HG03175 (cell line): ENCODE data around the gene CACNG7.

ENCODE experiments used
- ATAC-seq: cut with Tn5 transposase; IDR thresholded peaks from one replicate; pipeline ENCODE4 v1.9.1; 2021; ENCODE audit warnings: mild to moderate bottlenecking, moderate library complexity; ENCODE audit not compliant: unreplicated experiment

The CACNG7 gene

DNA sequence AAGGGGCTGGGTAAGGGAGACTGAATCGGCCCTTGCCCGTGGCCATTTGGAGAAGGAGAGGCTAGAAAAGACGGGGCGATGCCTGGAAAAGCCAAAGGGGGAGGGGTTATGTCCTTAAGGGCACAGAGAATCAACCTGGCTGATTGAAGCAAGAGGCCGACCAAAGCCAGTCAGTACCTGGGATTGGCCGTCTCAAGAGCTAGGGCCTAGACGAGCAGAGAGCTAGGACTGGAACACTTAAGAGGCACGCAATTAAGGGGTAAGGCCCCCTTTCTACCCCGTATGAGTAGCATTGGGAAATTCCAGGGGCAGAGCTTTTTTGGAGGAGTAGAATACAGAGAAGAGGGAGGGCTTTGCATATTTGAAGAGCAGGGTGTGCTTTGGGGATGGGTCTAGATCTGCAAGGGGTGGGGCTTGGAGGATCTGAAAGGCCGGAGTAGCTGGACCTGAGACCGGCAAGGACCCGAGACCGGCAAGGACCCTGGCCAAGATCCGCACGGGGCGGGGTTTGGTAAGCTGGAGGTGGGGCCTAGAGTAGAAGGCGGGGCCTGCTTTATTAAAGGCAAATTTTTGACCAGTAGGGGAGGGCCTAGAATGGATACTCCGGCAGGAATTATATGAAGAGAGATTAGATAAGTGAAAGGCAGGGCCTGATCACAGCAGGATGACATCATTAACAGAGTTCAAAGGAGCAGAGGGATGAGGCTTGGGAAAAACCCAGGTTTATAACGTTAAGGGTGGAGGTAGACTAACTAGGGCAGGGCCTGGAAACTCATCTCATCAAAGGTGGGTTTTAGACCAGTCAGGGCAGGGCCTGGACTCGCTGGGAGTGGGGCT lies 71.7 kb downstream of the CACNG7 start:
- no peak for ATAC-seq

DNA sequence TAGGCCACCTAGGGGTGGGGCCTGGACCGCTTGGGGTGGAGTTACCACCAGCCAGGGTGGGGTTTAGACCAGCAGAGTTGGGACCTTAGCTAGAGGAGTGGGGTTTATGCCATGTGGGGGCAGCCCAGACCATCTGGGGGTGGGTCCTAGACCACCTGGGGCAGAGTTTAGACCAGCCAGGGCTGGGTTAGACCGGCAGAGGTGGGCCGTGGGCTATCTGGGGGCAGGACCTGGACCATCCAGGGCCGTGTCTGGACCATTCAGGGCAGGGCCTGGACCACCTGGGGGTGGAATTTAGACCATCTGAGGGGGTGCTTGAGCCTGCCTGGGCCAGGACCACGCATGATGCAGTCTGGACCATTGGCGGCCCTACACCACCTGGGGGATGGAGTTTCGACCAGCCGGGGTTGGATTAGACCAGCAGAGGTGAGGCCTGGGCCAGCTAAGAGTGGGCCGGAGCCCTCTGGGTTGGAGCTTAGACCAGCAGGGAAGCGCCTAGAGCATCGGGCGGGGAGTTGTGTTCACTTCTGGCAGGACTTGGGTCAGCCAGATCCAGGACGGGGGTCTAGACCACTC lies 72.4 kb downstream of the CACNG7 start:
- ATAC-seq, result no peak

DNA sequence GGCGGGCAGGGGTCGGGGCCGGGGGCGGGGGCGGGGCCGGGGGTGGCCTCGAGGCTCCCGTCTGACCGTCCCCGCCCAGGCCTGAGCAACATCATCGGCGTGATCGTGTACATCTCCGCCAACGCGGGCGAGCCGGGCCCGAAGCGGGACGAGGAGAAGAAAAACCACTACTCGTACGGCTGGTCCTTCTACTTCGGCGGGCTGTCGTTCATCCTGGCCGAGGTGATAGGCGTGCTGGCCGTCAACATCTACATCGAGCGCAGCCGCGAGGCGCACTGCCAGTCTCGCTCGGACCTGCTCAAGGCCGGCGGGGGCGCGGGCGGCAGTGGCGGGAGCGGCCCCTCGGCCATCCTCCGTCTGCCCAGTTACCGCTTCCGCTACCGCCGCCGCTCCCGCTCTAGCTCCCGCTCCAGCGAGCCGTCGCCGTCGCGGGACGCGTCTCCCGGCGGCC lies 72.9 kb downstream of the CACNG7 start:
- ATAC-seq, result no peak

DNA sequence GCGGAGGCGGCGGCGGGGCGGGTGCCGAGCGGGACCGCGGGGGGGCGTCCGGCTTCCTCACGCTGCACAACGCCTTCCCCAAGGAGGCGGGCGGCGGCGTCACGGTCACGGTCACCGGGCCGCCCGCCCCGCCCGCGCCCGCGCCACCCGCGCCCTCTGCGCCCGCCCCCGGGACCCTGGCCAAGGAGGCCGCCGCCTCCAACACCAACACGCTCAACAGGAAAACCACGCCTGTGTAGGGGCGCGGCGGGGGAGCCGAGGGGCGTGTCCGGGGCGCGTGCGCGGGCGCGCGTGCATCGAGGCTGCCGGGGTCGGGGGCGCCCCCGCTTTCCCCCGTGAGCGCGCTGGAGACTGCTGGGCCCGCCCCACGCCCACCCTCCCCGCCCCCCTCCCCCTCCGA lies 73.5 kb downstream of the CACNG7 start:
- no peak for ATAC-seq

DNA sequence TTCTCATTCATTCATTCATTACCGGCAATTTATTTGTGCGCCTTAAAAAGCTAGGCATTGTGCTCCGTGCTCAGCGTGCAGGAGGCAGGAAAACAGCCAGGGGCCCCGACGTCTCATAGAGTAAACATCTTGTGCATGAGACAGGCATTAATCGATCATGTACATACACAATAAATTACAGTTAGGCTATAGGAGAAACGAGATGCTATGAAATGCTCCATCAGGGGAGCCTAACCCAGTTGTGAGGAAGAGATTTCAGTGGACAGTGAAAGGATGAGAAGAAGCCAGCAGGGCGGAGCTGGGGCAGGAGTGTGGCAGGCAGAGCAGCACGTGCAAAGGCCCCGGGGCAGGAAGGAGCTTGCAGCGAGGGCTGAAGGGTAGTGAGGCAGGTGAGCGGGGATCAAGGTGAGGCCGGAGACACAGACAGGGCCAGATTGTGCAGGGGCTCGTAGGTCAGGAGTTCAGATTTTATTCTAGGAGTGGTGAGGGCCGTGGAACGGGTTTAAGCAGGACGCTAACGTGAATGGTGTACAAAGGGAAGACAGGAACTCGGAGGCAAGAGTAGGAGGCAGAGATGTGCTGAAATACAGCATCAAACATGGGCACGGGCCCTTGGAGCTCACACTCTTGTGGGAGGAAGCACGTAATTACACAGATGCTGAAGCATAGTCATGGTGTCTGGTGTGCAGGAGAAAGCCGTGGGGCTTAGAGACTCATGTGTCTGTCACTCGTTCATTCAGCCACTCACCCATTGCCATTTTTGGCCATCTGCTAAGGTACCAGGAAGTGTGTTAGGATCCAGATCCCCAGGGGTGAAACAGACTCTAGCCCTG lies 74.6 kb downstream of the CACNG7 start:
- ATAC-seq, result no peak

DNA sequence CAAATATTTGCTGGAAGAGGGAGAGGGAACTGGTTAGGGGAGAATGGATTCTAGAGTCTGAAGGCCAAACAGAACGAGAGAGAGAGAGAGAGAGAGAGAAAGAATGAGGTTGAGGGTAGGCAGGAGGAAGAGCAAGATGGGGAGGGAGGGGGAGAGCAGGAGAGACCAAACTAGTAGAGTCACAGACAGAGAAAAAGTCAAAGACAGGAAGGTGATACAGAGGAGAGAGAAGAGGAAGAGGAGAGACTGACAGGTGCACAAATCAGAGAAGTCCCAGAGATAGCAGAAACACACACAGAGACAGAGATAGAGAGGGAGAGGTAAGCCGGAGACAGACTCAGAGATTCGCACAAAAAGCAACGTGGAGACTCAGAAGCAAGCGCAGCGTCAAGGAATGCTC lies 76.8 kb downstream of the CACNG7 start:
- no peak for ATAC-seq

DNA sequence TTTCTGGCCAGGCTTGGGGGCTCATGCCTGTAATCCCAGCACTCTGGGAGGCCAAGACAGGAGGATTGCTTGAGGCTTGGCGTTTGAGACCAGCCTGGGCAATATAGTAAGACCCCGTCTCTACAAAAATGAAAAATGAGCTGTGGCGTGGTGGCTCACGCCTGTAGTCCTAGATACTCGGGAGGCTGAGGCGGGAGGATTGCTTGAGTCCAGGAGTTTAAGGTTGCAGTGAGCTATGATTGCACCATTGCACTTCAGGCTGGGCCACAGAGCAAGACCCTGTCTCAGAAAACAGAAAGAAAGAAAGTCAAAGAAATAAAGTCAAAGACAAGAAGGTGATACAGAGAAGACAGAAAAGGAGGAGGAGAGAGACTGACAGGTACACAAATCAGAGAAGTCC lies 79.9 kb downstream of the CACNG7 start:
- ATAC-seq, result no peak

DNA sequence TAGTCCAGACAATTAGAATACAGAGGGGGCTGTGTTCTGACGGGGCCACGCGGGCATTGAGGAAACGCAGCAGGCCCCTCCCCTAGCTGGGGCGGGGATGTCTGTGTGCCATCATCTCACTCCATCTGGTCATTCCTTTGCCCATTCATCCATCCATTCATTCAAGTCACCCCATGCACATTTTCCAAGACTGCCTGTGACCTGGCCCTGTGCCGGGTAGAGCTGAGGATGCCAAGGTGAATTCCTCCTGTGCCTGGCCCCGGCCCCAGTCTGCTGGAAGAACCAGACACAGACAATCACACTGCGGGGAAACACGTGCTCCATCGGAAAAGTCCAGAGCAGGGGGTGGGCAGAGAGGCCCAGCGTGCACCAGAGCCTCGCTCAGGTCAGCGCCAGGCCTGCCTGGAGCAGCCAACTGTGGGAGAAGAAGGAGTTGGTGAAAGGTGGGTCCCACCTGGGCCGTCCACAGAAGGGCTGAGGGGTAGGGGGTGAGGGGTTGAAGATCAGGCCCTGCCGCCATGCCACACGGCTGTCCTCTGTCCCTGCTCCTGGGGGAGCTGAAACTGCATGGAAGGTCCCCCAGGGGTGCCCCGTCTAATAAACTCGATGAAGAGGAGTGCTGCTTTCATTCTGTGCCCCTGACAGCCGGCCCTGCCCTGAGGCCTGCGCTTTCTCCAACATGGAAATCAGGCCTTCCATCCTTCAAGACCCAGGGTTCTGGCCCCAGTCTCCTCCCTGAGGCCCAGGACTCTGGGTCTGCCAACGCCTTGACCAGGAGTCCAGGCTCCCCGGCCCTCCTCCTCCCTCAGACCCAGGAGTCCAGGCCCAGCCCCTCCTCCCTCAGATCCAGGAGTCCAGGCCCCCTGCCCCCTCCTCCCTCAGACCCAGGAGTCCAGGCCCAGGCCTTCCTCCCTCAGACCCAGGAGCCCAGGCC lies 80.8 kb downstream of the CACNG7 start:
- no peak for ATAC-seq

DNA sequence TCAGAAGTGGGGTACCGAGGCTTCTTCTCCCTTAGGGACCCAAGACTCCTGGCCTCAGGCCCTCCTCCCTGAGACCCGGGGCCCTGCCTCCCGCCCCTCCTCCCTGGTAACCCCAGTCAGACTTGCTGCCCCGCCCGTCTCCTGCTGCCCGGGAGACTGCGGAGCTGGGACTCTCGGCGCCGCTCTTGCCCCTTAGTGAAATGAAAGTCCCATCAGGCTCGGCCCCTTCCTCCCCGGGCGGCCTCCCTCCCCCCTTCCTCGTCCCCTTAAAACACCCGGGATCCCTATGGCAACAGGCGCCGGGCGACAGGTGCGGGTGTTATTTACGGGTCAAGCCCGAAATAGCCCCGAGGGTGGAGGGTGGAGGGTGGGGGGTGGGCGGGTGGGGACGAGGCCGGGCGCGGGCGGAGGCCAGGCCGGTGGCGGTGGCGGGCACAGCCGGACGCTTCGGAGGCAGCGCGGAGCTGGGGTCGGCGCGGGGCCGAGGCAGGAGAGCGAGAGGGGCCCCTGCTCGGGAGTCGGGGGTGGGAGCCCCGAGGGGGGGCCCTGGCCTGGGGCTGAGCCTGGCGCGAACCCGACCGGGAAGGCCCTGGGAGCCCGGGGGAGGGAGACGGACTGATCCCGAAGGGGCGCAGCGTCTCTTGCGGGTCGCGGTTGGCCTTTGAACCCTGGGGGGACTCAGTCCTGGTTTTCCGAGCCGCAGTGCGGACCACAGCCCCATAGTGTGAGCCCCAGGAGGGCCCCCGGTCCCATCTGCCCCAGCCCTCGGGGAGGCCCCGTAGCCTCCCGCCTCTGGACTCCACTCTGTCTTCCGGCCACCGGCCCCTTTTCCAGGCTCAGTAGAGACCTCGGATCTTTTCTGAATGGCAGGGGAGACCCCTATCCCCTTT lies 82.4 kb downstream of the CACNG7 start, which contains the start of gene CACNG6:
Gene CACNG6 (plus strand): TSS at position 414 of the 890 bp plus-strand sequence. CDS start 1,241 bp downstream, outside the sequence.
- no peak for ATAC-seq

DNA sequence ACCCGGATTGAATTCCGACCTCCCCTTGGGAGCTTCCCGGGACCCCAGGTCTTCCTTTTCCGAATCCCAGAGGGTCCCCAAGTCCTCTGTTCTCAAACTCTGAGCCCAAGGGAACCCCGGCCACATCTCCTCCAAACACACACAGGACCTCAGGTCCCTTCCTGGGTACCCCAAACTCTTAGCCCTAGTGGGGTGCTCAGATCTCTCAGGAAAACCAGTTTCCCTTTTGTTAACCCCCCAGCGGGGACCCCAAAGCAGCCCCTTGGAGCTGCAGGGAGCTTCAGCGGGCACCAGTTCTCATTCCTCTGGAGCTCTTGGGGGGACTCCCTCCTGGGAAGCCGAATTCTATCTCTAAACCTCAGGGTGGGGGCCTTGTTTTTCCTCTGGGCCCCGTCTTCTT lies 83.1 kb downstream of the CACNG7 start:
- ATAC-seq, result no peak

DNA sequence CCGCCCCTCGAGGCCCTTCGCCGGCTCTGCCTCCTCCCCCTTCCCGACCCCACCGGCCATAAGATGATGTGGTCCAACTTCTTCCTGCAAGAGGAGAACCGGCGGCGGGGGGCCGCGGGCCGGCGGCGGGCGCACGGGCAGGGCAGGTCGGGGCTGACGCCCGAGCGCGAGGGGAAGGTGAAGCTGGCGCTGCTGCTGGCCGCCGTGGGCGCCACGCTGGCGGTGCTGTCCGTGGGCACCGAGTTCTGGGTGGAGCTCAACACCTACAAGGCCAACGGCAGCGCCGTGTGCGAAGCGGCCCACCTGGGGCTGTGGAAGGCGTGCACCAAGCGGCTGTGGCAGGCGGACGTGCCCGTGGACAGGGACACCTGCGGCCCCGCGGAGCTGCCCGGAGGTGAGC lies 83.7 kb downstream of the CACNG7 start:
- ATAC-seq, result no peak

DNA sequence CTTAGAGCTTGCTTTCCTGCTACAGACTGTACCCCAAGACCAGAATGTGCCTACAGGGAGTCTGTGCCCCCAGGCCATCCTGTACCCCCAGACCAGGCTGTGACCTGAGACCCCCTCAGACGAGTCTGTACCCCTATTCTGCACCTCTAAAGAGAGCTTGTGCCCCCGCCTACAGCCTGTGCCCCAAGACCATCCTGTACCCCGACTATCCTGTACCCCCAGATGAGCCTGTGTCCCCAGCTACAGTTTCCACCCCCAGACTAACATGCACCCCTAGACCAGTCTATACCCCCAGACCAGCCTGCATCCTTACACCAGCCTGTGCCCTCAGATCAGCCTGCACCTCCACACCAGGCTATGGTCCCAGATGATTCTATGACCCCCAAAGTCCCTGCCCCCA lies 84.4 kb downstream of the CACNG7 start:
- ATAC-seq, result no peak
